ENCODE results near the gene CHN1.

DNA sequence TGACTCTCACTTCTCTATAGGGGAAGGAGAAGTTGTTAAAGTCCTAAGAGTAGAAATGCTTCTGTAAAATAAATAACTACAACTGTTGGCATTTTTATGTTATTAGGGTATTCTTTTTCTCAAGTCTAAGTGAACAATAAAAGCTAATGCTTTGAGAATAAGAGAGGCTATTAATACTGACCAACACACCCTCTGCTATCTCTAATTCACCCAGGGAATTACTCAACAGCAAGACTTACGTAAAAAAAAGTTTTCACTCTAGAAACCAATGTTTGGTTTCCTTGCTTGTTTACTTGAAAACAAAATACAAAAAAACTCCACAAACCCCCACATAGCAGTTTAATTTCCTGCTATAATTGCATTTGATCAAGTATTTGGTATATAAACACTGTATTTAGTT lies 25.2 kb downstream of the CHN1 start:
- TF ChIP-seq ZFX (IDR thresholded peaks at IDR 0.05; ENCODE audit: borderline replicate concordance) = no peak
- TF ChIP-seq, protein P1, sequence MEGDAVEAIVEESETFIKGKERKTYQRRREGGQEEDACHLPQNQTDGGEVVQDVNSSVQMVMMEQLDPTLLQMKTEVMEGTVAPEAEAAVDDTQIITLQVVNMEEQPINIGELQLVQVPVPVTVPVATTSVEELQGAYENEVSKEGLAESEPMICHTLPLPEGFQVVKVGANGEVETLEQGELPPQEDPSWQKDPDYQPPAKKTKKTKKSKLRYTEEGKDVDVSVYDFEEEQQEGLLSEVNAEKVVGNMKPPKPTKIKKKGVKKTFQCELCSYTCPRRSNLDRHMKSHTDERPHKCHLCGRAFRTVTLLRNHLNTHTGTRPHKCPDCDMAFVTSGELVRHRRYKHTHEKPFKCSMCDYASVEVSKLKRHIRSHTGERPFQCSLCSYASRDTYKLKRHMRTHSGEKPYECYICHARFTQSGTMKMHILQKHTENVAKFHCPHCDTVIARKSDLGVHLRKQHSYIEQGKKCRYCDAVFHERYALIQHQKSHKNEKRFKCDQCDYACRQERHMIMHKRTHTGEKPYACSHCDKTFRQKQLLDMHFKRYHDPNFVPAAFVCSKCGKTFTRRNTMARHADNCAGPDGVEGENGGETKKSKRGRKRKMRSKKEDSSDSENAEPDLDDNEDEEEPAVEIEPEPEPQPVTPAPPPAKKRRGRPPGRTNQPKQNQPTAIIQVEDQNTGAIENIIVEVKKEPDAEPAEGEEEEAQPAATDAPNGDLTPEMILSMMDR (IDR thresholded peaks at IDR 0.05) = no peak

Measured in 22Rv1 (cell line).